ENCODE data around the gene AGMAT.

AGMAT gene

GRCh38 chr1:15624133-15624714, 39.4 kb upstream of the AGMAT start:
- H3K4me3 ChIP-seq (ENCODE audit: low read length in 2 of 2): no peak overlapping the region
- H4K91ac ChIP-seq (ENCODE audit: low read depth, low read length, poor library complexity): no peak overlapping the region

GRCh38 chr1:15623435-15623834, 38.6 kb upstream of the AGMAT start:
- no peak overlapping the region for H3K9ac ChIP-seq (ENCODE audit: low read depth, low read length, poor library complexity)
- no peak overlapping the region for H2AK5ac ChIP-seq (ENCODE audit: low read depth, low read length)
- no peak overlapping the region for H4K91ac ChIP-seq (ENCODE audit: low read depth, low read length, poor library complexity)
- peaks cover 5% of the 10 kb centered on the region in 2 donors for H3K4me1 ChIP-seq (ENCODE audit: control insufficient read depth in 2 of 2, insufficient read depth in 1 of 2, low read depth in 1 of 2, low read length in 2 of 2)
- no peak overlapping the region for H2BK120ac ChIP-seq (ENCODE audit: low read depth, low read length)
- no peak overlapping the region for H3K4ac ChIP-seq (ENCODE audit: low read length)
- H3K4me3 ChIP-seq (ENCODE audit: low read length in 2 of 2): no peak overlapping the region
- H2BK12ac ChIP-seq (ENCODE audit: low read length): no peak overlapping the region
- H3K18ac ChIP-seq (ENCODE audit: low read length): no peak overlapping the region
- H3K79me1 ChIP-seq (ENCODE audit: low read depth, low read length): no peaks in the 10 kb centered on the region
- no peak overlapping the region for H2BK15ac ChIP-seq (ENCODE audit: low read length)
- H2BK5ac ChIP-seq (ENCODE audit: low read length): no peak overlapping the region
- H3K27ac ChIP-seq (replicated peaks; ENCODE audit: low read length): no peak overlapping the region
- H3K4me2 ChIP-seq (ENCODE audit: insufficient read depth, low read length, poor library complexity, severe bottlenecking): no peak overlapping the region
- no peaks in the 10 kb centered on the region for H3K27me3 ChIP-seq (ENCODE audit: control insufficient read depth in 3 of 3, insufficient read depth in 3 of 3, low read depth in 1 of 3, low read length in 3 of 3)
- H3K14ac ChIP-seq (ENCODE audit: low read length): no peak overlapping the region
- H3K36me3 ChIP-seq (replicated peaks in 1 of 2; ENCODE audit: control insufficient read depth in 2 of 2, insufficient read depth in 2 of 2, low read length in 2 of 2): peaks cover 5 to 47% of the 10 kb centered on the region in 2 donors
- WGBS, 2 donors (ENCODE audit: extremely low coverage in 2 of 2, insufficient read length in 2 of 2, insufficient replicate concordance in 1 of 2): no CpG with 5 or more reads among the region's 6 CpGs
- no peaks in the 10 kb centered on the region for H3K9me3 ChIP-seq (replicated peaks in 1 of 2; ENCODE audit: control insufficient read depth in 2 of 2, insufficient read depth in 1 of 2, low read depth in 1 of 2, low read length in 2 of 2)
- no peak for DNase-seq (ENCODE audit: low spot score)
- no peak overlapping the region for H3K23ac ChIP-seq (ENCODE audit: low read depth, low read length, poor library complexity)
- H2AFZ ChIP-seq (ENCODE audit: low read length): no peak overlapping the region
- H4K8ac ChIP-seq (ENCODE audit: low read depth, low read length): no peak overlapping the region

More at GRCh38 chr1:15624133-15624714, 39.4 kb upstream of the AGMAT start:
- Histone ChIP-seq H3K27ac (replicated peaks; ENCODE audit: low read length) (no peak overlapping the region), H2BK12ac (ENCODE audit: low read length) (no peak overlapping the region), H3K79me1 (ENCODE audit: low read depth, low read length) (no peaks in the 10 kb centered on the region), H3K4ac (ENCODE audit: low read length) (no peak overlapping the region), H4K8ac (ENCODE audit: low read depth, low read length) (no peak overlapping the region), H2BK120ac (ENCODE audit: low read depth, low read length) (no peak overlapping the region), H2AK5ac (ENCODE audit: low read depth, low read length) (no peak overlapping the region), H3K14ac (ENCODE audit: low read length) (no peak overlapping the region), H2AFZ (ENCODE audit: low read length) (no peak overlapping the region), H2BK5ac (ENCODE audit: low read length) (no peak overlapping the region), H3K9ac (ENCODE audit: low read depth, low read length, poor library complexity) (no peak overlapping the region), H3K4me1 (ENCODE audit: control insufficient read depth in 2 of 2, insufficient read depth in 1 of 2, low read depth in 1 of 2, low read length in 2 of 2) (peaks cover 5% of the 10 kb centered on the region in 2 donors), H3K23ac (ENCODE audit: low read depth, low read length, poor library complexity) (no peak overlapping the region), H3K9me3 (replicated peaks in 1 of 2; ENCODE audit: control insufficient read depth in 2 of 2, insufficient read depth in 1 of 2, low read depth in 1 of 2, low read length in 2 of 2) (no peaks in the 10 kb centered on the region), H3K36me3 (replicated peaks in 1 of 2; ENCODE audit: control insufficient read depth in 2 of 2, insufficient read depth in 2 of 2, low read length in 2 of 2) (peaks cover 5 to 55% of the 10 kb centered on the region in 2 donors), H2BK15ac (ENCODE audit: low read length) (no peak overlapping the region), H3K18ac (ENCODE audit: low read length) (no peak overlapping the region), H3K4me2 (ENCODE audit: insufficient read depth, low read length, poor library complexity, severe bottlenecking) (no peak overlapping the region), H3K27me3 (ENCODE audit: control insufficient read depth in 3 of 3, insufficient read depth in 3 of 3, low read depth in 1 of 3, low read length in 3 of 3) (no peaks in the 10 kb centered on the region)
- DNase-seq (ENCODE audit: low spot score): no peak
- no CpG with 5 or more reads among the region's 3 CpGs for WGBS, 2 donors (ENCODE audit: extremely low coverage in 2 of 2, insufficient read length in 2 of 2, insufficient replicate concordance in 1 of 2)

- H3K4me1 ChIP-seq (ENCODE audit: control insufficient read depth in 2 of 2, insufficient read depth in 1 of 2, low read depth in 1 of 2, low read length in 2 of 2): peaks cover 5% of the 10 kb centered on the region in 2 donors
- H2BK12ac ChIP-seq (ENCODE audit: low read length): no peak overlapping the region
- H2BK120ac ChIP-seq (ENCODE audit: low read depth, low read length): no peak overlapping the region
- peaks cover under 1% of the 10 kb centered on the region for H3K79me1 ChIP-seq (ENCODE audit: low read depth, low read length)
- H2BK15ac ChIP-seq (ENCODE audit: low read length): no peak overlapping the region
- H3K27me3 ChIP-seq (ENCODE audit: control insufficient read depth in 3 of 3, insufficient read depth in 3 of 3, low read depth in 1 of 3, low read length in 3 of 3): no peaks in the 10 kb centered on the region
- no peak overlapping the region for H2BK5ac ChIP-seq (ENCODE audit: low read length)
- no peak overlapping the region for H2AK5ac ChIP-seq (ENCODE audit: low read depth, low read length)
- no peak overlapping the region for H2AFZ ChIP-seq (ENCODE audit: low read length)
- no peak overlapping the region for H4K8ac ChIP-seq (ENCODE audit: low read depth, low read length)
- no peak overlapping the region for H3K4ac ChIP-seq (ENCODE audit: low read length)
- H3K4me3 ChIP-seq (ENCODE audit: low read length in 2 of 2): no peak overlapping the region
- DNase-seq (ENCODE audit: low spot score): no peak
- no CpG with 5 or more reads among the region's 7 CpGs for WGBS, 2 donors (ENCODE audit: extremely low coverage in 2 of 2, insufficient read length in 2 of 2, insufficient replicate concordance in 1 of 2)
- H3K14ac ChIP-seq (ENCODE audit: low read length): no peak overlapping the region
- no peak overlapping the region for H3K9ac ChIP-seq (ENCODE audit: low read depth, low read length, poor library complexity)
- no peak overlapping the region for H3K27ac ChIP-seq (replicated peaks; ENCODE audit: low read length)
- no peak overlapping the region for H3K23ac ChIP-seq (ENCODE audit: low read depth, low read length, poor library complexity)
- H3K4me2 ChIP-seq (ENCODE audit: insufficient read depth, low read length, poor library complexity, severe bottlenecking): no peak overlapping the region
- no peaks in the 10 kb centered on the region for H3K9me3 ChIP-seq (replicated peaks in 1 of 2; ENCODE audit: control insufficient read depth in 2 of 2, insufficient read depth in 1 of 2, low read depth in 1 of 2, low read length in 2 of 2)
- no peak overlapping the region for H3K18ac ChIP-seq (ENCODE audit: low read length)
- H3K36me3 ChIP-seq (replicated peaks in 1 of 2; ENCODE audit: control insufficient read depth in 2 of 2, insufficient read depth in 2 of 2, low read length in 2 of 2): peaks cover 5 to 41% of the 10 kb centered on the region in 2 donors
- no peak overlapping the region for H4K91ac ChIP-seq (ENCODE audit: low read depth, low read length, poor library complexity)
Observed at GRCh38 chr1:15622712-15623373, 38.0 kb upstream of the AGMAT start.

- peaks cover 4 to 33% of the 10 kb centered on the region in 2 donors for H3K36me3 ChIP-seq (replicated peaks in 1 of 2; ENCODE audit: control insufficient read depth in 2 of 2, insufficient read depth in 2 of 2, low read length in 2 of 2)
- DNase-seq (ENCODE audit: low spot score): no peak
- H3K4me2 ChIP-seq (ENCODE audit: insufficient read depth, low read length, poor library complexity, severe bottlenecking): no peak overlapping the region
- peaks cover 3% of the 10 kb centered on the region for H3K79me1 ChIP-seq (ENCODE audit: low read depth, low read length)
- no peak overlapping the region for H2AFZ ChIP-seq (ENCODE audit: low read length)
- H3K27me3 ChIP-seq (ENCODE audit: control insufficient read depth in 3 of 3, insufficient read depth in 3 of 3, low read depth in 1 of 3, low read length in 3 of 3): no peaks in the 10 kb centered on the region
- no peak overlapping the region for H3K14ac ChIP-seq (ENCODE audit: low read length)
- no peak overlapping the region for H3K18ac ChIP-seq (ENCODE audit: low read length)
- no peak overlapping the region for H3K27ac ChIP-seq (replicated peaks; ENCODE audit: low read length)
- H3K4ac ChIP-seq (ENCODE audit: low read length): no peak overlapping the region
- H2BK12ac ChIP-seq (ENCODE audit: low read length): no peak overlapping the region
- H3K9ac ChIP-seq (ENCODE audit: low read depth, low read length, poor library complexity): no peak overlapping the region
- no peak overlapping the region for H2AK5ac ChIP-seq (ENCODE audit: low read depth, low read length)
- H3K23ac ChIP-seq (ENCODE audit: low read depth, low read length, poor library complexity): no peak overlapping the region
- WGBS, 2 donors (ENCODE audit: extremely low coverage in 2 of 2, insufficient read length in 2 of 2, insufficient replicate concordance in 1 of 2): no CpG with 5 or more reads among the region's 5 CpGs
- no peak overlapping the region for H3K4me3 ChIP-seq (ENCODE audit: low read length in 2 of 2)
- no peak overlapping the region for H4K91ac ChIP-seq (ENCODE audit: low read depth, low read length, poor library complexity)
- no peak overlapping the region for H2BK15ac ChIP-seq (ENCODE audit: low read length)
- no peak overlapping the region for H2BK5ac ChIP-seq (ENCODE audit: low read length)
- H4K8ac ChIP-seq (ENCODE audit: low read depth, low read length): no peak overlapping the region
- H3K4me1 ChIP-seq (ENCODE audit: control insufficient read depth in 2 of 2, insufficient read depth in 1 of 2, low read depth in 1 of 2, low read length in 2 of 2): peaks cover 5% of the 10 kb centered on the region in 2 donors
- no peaks in the 10 kb centered on the region for H3K9me3 ChIP-seq (replicated peaks in 1 of 2; ENCODE audit: control insufficient read depth in 2 of 2, insufficient read depth in 1 of 2, low read depth in 1 of 2, low read length in 2 of 2)
- H2BK120ac ChIP-seq (ENCODE audit: low read depth, low read length): no peak overlapping the region
Observed at GRCh38 chr1:15621975-15622374, 37.1 kb upstream of the AGMAT start.

All from neuronal stem cell (in vitro differentiated cells).